Measurements from ENCODE around the gene BRAT1.

- no peak for TF ChIP-seq EZH2 (IDR thresholded peaks at IDR 0.05)
- TF ChIP-seq POLR2AphosphoS5 (IDR thresholded peaks at IDR 0.05; ENCODE audit: borderline replicate concordance, low read depth, low read length), result no peak
- TF ChIP-seq FOXP2 (optimal IDR thresholded peaks at IDR 0.05; ENCODE audit: control extremely low read depth, extremely low read length, insufficient read depth), result no peak
Observed at GRCh38 chr7:2542011-2542915, 13.1 kb downstream of the BRAT1 start.
